ENCODE results near the gene SCAMP1. TPM values are rescaled to one million over a fixed set of nuclear protein-coding genes. Genes with fewer than 3 reads are reported as not detected.
A peak's percentile ranks its signal among the peaks of the same experiment; 100 is the strongest.
"Not testable (repeated sequence)": the region's sequence is repeated elsewhere in the genome, so short reads cannot be mapped to it uniquely, and the experiment has no call there.

Gene SCAMP1
- total RNA-seq, 1 donor from 2014 or later, result 47.2 TPM

GRCh38 chr5:78420548-78420947 lies 60.1 kb downstream of the SCAMP1 start:
- no peak for DNase-seq (ENCODE audit: low read depth in 2 of 2)

GRCh38 chr5:78424665-78425064 lies 64.2 kb downstream of the SCAMP1 start:
- DNase-seq (ENCODE audit: low read depth in 2 of 2), result no peak

GRCh38 chr5:78429332-78429980 lies 69.0 kb downstream of the SCAMP1 start:
- no peak for DNase-seq (ENCODE audit: low read depth in 2 of 2)

GRCh38 chr5:78430866-78431265 lies 70.4 kb downstream of the SCAMP1 start:
- DNase-seq (ENCODE audit: low read depth in 2 of 2), result no peak

GRCh38 chr5:78433972-78434371 lies 73.6 kb downstream of the SCAMP1 start:
- no peak for DNase-seq (ENCODE audit: low read depth in 2 of 2)

- no peak for DNase-seq (ENCODE audit: low read depth in 2 of 2)
Measured at GRCh38 chr5:78447775-78448424, 87.5 kb downstream of the SCAMP1 start.

GRCh38 chr5:78449103-78449502 lies 88.7 kb downstream of the SCAMP1 start:
- no peak for DNase-seq (ENCODE audit: low read depth in 2 of 2)

- DNase-seq (ENCODE audit: low read depth in 2 of 2), result not testable (repeated sequence)
Measured at GRCh38 chr5:78457507-78457906, 97.1 kb downstream of the SCAMP1 start.

GRCh38 chr5:78458843-78459242 lies 98.4 kb downstream of the SCAMP1 start:
- no peak for DNase-seq (ENCODE audit: low read depth in 2 of 2)

GRCh38 chr5:78467140-78467539 lies 106.7 kb downstream of the SCAMP1 start:
- DNase-seq (ENCODE audit: low read depth in 2 of 2), result no peak

GRCh38 chr5:78467752-78468357 lies 107.4 kb downstream of the SCAMP1 start:
- DNase-seq (ENCODE audit: low read depth in 2 of 2), result peak; percentile 72

- no peak for DNase-seq (ENCODE audit: low read depth in 2 of 2)
Measured at GRCh38 chr5:78471896-78472295, 111.5 kb downstream of the SCAMP1 start.

GRCh38 chr5:78472469-78473106 lies 112.2 kb downstream of the SCAMP1 start:
- DNase-seq (ENCODE audit: low read depth in 2 of 2), result peak; percentile 54 to 59

GRCh38 chr5:78473751-78474150 lies 113.3 kb downstream of the SCAMP1 start:
- DNase-seq (ENCODE audit: low read depth in 2 of 2), result no peak

- no peak for DNase-seq (ENCODE audit: low read depth in 2 of 2)
Measured at GRCh38 chr5:78475370-78475769, 115.0 kb downstream of the SCAMP1 start.

GRCh38 chr5:78476795-78477194 lies 116.4 kb downstream of the SCAMP1 start:
- no peak for DNase-seq (ENCODE audit: low read depth in 2 of 2)

- no peak for DNase-seq (ENCODE audit: low read depth in 2 of 2)
Measured at GRCh38 chr5:78482948-78483347, 122.5 kb downstream of the SCAMP1 start.

- DNase-seq (ENCODE audit: low read depth in 2 of 2), result peak in 1 of 2 donors; percentile 70
Measured at GRCh38 chr5:78483809-78484521, 123.5 kb downstream of the SCAMP1 start.

GRCh38 chr5:78486218-78486617 lies 125.8 kb downstream of the SCAMP1 start:
- no peak for DNase-seq (ENCODE audit: low read depth in 2 of 2)

- DNase-seq (ENCODE audit: low read depth in 2 of 2), result no peak
Measured at GRCh38 chr5:78487846-78488245, 127.4 kb downstream of the SCAMP1 start.

- peak in 1 of 2 donors; percentile 77 for DNase-seq (ENCODE audit: low read depth in 2 of 2)
Measured at GRCh38 chr5:78490709-78491485, 130.5 kb downstream of the SCAMP1 start.
